Ectodermal cell (in vitro differentiated cells): ENCODE data around the gene HUNK.

Experiments used
- H3K27ac ChIP-seq: 2 replicates; pipeline ENCODE4 v1.7.0; 2013; ENCODE audit warnings: mild to moderate bottlenecking, low read depth, low read length; ENCODE audit not compliant: insufficient read depth, poor library complexity, severe bottlenecking
- H3K27me3 ChIP-seq: 2 replicates; pipeline ENCODE4 v1.7.0; 2013; ENCODE audit warnings: mild to moderate bottlenecking, low read length; ENCODE audit not compliant: insufficient read depth, control insufficient read depth, poor library complexity, severe bottlenecking
- H3K36me3 ChIP-seq: one replicate; pipeline ENCODE4 v1.7.0; 2013; ENCODE audit warnings: low read length; ENCODE audit not compliant: control insufficient read depth, insufficient read depth
- H3K4me1 ChIP-seq: one replicate; pipeline ENCODE4 v1.7.0; 2013; ENCODE audit warnings: low read length; ENCODE audit not compliant: control insufficient read depth, insufficient read depth
- H3K4me3 ChIP-seq: 2 replicates; pipeline ENCODE4 v1.7.0; 2013; ENCODE audit warnings: low read depth, low read length, control low read depth; ENCODE audit not compliant: insufficient read depth
- H3K9me3 ChIP-seq: 2 replicates; pipeline ENCODE4 v1.7.0; 2013; ENCODE audit warnings: mild to moderate bottlenecking, low read length, moderate library complexity; ENCODE audit not compliant: control insufficient read depth
- WGBS, 2 experiments: methylation state at CpG; one replicate each; pipeline ENCODE4 v1.1.7; 2013; ENCODE audit warnings: missing lambda C conversion rate in 2 of 2; 5-methylcytosine and 5-hydroxymethylcytosine counted together

Gene HUNK

GRCh38 chr21:31973402-31973944 is 100.7 kb downstream of the HUNK start:
- Histone ChIP-seq H3K9me3 (no peaks in the 10 kb centered on the region), H3K4me3 (no peak overlapping the region), H3K4me1 (peaks cover 4% of the 10 kb centered on the region), H3K27ac (no peak overlapping the region), H3K27me3 (no peaks in the 10 kb centered on the region), H3K36me3 (no peaks in the 10 kb centered on the region)
- WGBS, 2 experiments, result 91 to 95% methylated on average over 6 of the region's 6 CpGs

DNA sequence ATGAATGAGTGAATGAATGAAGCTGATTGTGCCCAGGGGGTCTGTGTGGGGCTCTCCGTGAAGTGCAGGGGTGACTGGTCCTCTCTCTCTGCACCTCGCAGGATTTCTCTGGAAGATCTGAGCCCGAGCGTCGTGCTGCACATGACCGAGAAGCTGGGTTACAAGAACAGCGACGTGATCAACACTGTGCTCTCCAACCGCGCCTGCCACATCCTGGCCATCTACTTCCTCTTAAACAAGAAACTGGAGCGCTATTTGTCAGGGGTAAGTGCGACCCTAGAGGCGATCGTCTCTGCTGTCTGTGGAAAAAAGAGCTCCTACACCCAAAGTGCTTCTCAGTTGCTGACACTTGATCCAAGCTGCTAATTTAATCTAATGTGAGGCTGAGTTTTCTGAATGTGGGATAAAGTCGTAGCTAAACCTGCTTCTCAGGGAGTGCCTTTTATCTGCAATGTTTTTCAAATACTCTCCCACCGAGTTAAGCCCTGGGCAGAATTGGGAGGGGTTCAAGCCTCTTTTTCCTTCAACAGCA is 101.7 kb downstream of the HUNK start:
- H3K9me3 ChIP-seq, result no peaks in the 10 kb centered on the region
- H3K27me3 ChIP-seq, result no peaks in the 10 kb centered on the region
- H3K4me1 ChIP-seq, result peaks cover 4% of the 10 kb centered on the region
- H3K27ac ChIP-seq, result no peak overlapping the region
- H3K4me3 ChIP-seq, result no peak overlapping the region
- no peaks in the 10 kb centered on the region for H3K36me3 ChIP-seq
- 60 to 62% methylated on average over 16 of the region's 16 CpGs for WGBS, 2 experiments

DNA sequence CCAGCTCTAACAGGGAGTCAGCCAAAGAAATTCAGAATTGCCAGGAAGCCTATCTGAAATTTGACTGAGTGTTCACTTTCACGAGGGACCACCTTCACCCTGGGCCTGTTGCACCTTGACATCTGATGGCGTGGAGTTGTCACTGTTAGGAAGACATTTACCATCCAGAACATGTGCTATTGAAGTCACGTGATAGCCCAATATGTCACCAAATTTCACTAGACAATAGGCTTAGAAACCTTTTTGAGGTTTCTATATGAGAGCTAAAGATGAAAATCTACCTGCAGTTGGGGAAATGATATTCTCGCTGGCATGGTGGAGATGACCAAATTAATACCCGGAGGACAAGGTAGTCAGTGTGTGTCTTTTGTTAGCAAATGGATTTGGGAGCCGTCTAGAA is 102.7 kb downstream of the HUNK start:
- Histone ChIP-seq H3K27me3 (no peaks in the 10 kb centered on the region), H3K4me1 (peaks cover 4% of the 10 kb centered on the region), H3K9me3 (no peaks in the 10 kb centered on the region), H3K27ac (no peak overlapping the region), H3K4me3 (no peak overlapping the region), H3K36me3 (no peaks in the 10 kb centered on the region)
- WGBS, 2 experiments, result 85 to 88% methylated on average over 6 of the region's 6 CpGs

GRCh38 chr21:31977816-31978215 is 105.0 kb downstream of the HUNK start:
- Histone ChIP-seq H3K9me3 (no peaks in the 10 kb centered on the region), H3K36me3 (no peaks in the 10 kb centered on the region), H3K4me1 (peaks cover 4% of the 10 kb centered on the region), H3K27ac (no peak overlapping the region), H3K27me3 (no peaks in the 10 kb centered on the region), H3K4me3 (no peak overlapping the region)
- 89 to 95% methylated on average over 7 of the region's 7 CpGs for WGBS, 2 experiments

- Histone ChIP-seq H3K27ac (no peak overlapping the region), H3K9me3 (no peaks in the 10 kb centered on the region), H3K4me3 (no peak overlapping the region), H3K36me3 (no peaks in the 10 kb centered on the region), H3K27me3 (no peaks in the 10 kb centered on the region), H3K4me1 (no peaks in the 10 kb centered on the region)
- 90 to 96% methylated on average over 4 of the region's 4 CpGs for WGBS, 2 experiments
Measured at GRCh38 chr21:31983120-31983519, 110.3 kb downstream of the HUNK start.

- Histone ChIP-seq H3K4me3 (no peak overlapping the region), H3K27ac (no peak overlapping the region), H3K9me3 (no peaks in the 10 kb centered on the region), H3K27me3 (no peaks in the 10 kb centered on the region), H3K36me3 (no peaks in the 10 kb centered on the region), H3K4me1 (no peaks in the 10 kb centered on the region)
- 94 to 96% methylated on average over 8 of the region's 8 CpGs for WGBS, 2 experiments
Measured at GRCh38 chr21:31983554-31983953, 110.7 kb downstream of the HUNK start.

DNA sequence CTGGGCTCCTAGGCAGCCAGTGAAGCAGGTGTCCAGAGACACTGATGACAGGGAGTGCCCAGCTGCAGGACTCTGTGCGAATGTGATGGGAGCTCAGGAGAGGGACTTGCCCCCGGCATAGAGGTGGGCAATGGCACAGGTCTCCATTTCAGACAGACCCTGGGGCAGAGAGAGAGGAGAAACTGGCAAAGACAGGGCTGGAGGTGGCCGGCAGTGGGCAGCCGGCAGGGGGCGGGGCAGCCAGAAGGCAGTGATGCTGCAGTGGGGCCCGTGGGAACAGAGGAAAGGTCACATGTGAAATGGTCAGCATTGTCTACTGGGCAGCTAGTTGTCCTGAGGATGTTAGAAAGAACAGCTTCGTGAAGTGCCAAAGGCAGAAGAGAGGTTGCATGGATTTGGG is 112.6 kb downstream of the HUNK start:
- Histone ChIP-seq H3K27ac (no peak overlapping the region), H3K27me3 (no peaks in the 10 kb centered on the region), H3K4me3 (no peak overlapping the region), H3K9me3 (no peaks in the 10 kb centered on the region), H3K4me1 (no peaks in the 10 kb centered on the region), H3K36me3 (no peaks in the 10 kb centered on the region)
- 88 to 90% methylated on average over 7 of the region's 7 CpGs for WGBS, 2 experiments

DNA sequence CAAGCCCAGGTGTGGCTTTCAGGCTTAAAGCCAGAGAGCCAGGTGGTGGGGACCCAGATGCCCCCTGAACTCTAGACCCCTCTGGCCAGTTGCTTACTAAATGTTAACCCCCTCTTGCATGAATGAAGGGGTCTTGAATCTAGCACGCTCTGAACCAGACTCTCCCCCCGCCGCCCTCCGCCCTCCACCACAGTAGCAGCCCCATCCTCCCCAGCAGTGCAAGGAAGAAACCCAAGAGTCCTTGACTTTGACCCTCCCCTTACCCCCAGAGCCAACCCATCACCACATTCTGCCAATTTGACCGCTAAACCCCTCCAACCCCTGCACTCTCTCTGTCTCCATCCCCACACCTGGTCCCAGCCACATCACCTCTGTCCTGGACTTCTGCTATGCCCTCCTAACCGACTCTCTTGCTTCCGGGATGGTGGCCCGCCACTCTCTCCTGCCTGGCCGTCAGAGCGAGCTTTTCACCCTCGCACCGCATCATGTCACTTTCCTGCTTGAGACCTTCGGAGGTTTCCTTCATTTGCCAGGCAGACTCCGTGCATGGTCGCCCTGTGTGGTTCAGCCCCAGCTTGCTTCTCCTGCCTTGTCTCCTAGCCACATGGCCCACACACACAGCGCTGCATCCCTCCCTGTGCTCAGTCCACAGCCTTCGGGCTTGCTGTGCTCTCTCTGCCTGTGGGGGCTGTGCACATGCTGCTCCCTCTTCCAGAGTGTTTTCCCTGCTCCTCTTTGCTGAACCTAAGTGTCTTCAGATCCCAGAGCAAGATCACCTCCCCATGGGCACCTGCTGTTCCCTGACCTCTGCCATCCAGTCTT is 113.4 kb downstream of the HUNK start:
- Histone ChIP-seq H3K4me3 (no peak overlapping the region), H3K27ac (no peak overlapping the region), H3K4me1 (no peaks in the 10 kb centered on the region), H3K36me3 (no peaks in the 10 kb centered on the region), H3K9me3 (no peaks in the 10 kb centered on the region), H3K27me3 (no peaks in the 10 kb centered on the region)
- WGBS, 2 experiments, result 94% methylated on average over 17 of the region's 17 CpGs

- no peak overlapping the region for H3K4me3 ChIP-seq
- H3K27me3 ChIP-seq, result no peaks in the 10 kb centered on the region
- WGBS, 2 experiments, result 67 to 69% methylated on average over 9 of the region's 9 CpGs
- no peak overlapping the region for H3K27ac ChIP-seq
- H3K4me1 ChIP-seq, result no peaks in the 10 kb centered on the region
- no peaks in the 10 kb centered on the region for H3K9me3 ChIP-seq
- no peaks in the 10 kb centered on the region for H3K36me3 ChIP-seq
Measured at GRCh38 chr21:31987696-31988095, 114.9 kb downstream of the HUNK start.

- Histone ChIP-seq H3K4me3 (no peak overlapping the region), H3K27me3 (no peaks in the 10 kb centered on the region), H3K36me3 (no peaks in the 10 kb centered on the region), H3K4me1 (no peaks in the 10 kb centered on the region), H3K9me3 (no peaks in the 10 kb centered on the region), H3K27ac (no peak overlapping the region)
- 81 to 87% methylated on average over 4 of the region's 4 CpGs for whole genome bisulfite sequencing, 2 experiments
Measured at GRCh38 chr21:31988492-31989290, 115.9 kb downstream of the HUNK start.
